Measurements from ENCODE around the gene GCSH. TPM values are rescaled to one million over a fixed set of nuclear protein-coding genes. Genes with fewer than 3 reads are reported as not detected.
"Not testable (repeated sequence)": the region's sequence is repeated elsewhere in the genome, so short reads cannot be mapped to it uniquely, and the experiment has no call there.

The GCSH gene
- total RNA-seq, 1 experiment from 2014 or later: 44.5 TPM

DNA sequence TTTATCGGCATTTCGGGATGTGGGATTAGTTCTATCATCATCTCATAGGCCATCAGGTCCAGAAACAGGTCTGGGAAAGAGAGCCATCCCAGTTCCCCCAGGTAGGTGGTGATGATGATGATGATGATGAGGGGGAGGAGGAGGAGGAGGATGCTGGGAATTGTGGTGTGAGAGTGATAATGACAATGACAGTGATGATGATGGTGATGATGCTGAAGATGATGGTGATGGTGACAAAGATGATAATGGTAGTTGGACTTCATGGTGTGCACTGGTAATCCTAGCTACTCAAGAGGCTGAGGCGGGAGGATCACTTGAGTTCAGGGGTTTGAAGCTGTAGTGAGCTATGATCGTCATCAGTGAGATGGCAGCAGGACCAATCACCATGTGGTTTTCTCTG lies 16.3 kb upstream of the GCSH start:
- Histone ChIP-seq H3K9me3 (no peaks in the 10 kb centered on the region), H3K36me3 (no peaks in the 10 kb centered on the region), H3K27me3 (no peaks in the 10 kb centered on the region), H3K4me3 (no peak overlapping the region)
- DNase-seq: no peak

DNA sequence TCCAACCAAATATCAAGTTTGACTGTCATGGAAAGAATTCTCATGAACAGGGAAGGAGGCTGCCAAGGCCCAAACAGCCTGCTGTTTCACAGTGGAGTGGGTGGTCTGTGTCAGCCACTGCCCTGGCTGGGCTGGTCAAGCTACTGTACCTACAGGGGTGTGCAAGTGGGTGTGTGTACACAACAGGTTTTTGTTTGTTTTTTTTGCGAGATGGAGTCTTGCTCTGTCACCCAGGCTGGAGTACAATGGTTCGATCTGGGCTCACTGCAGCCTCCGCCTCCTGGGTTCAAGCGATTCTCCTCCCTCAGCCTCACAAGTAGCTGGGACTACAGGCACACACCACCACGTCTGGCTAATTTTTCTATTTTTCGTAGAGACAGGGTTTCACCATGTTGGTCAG lies 13.1 kb upstream of the GCSH start:
- not testable (repeated sequence) for H3K4me3 ChIP-seq, H3K36me3 ChIP-seq, DNase-seq, H3K27me3 ChIP-seq, H3K9me3 ChIP-seq

DNA sequence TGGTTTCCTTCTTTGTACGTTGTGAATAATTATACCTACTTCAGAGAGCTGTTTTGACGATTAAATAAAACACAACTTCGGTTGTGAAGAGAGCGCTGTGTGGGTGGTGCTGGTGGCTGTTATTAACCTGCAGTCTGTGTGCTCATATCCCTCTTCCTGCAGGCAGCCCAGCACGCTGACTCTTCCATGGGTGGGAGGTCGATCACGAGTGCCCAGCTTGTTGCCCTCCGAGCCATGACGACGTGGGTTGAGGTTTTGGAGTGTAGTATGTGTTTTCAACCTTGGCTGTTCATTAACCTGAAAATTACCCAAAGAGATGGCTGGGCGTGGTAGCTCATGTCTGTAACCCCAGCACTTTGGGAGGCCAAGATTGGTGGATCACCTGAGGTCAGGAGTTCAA lies 11.3 kb upstream of the GCSH start:
- no peaks in the 10 kb centered on the region for H3K36me3 ChIP-seq
- H3K9me3 ChIP-seq: no peaks in the 10 kb centered on the region
- no peak overlapping the region for H3K4me3 ChIP-seq
- DNase-seq: no peak
- H3K27me3 ChIP-seq: no peaks in the 10 kb centered on the region

DNA sequence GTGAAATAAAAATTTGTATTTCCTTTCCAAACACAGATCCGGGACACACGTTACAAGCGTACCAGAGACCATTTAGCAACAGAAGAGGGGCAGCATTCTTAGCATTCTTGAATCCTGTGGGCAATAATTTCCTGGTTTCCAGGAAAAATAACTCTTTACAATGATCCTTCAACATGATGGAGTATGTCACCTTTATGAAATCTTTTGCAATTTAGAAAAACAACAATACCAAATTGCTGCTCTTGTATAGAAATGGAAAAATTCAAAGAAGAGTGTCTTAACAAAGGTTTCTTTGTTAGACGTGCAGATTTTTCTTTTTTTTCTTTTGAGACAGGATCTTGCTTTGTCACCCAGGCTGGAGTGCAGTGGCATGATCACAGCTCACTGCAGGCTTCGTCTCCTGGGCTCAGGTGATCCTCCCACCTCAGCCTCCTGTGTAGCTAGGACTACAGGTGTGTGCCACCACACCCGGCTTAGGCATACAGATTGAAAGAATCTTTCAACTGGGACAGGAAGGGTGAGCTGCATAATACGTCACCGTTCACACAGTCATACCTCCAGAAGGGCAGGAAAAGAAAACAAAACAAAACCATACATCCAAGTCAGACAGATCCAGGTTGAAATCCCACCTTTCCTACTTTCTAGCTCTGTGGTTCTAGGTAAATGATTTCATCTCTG lies 10.8 kb upstream of the GCSH start:
- Histone ChIP-seq H3K4me3 (no peak overlapping the region), H3K9me3 (no peaks in the 10 kb centered on the region), H3K36me3 (no peaks in the 10 kb centered on the region), H3K27me3 (no peaks in the 10 kb centered on the region)
- DNase-seq: no peak

DNA sequence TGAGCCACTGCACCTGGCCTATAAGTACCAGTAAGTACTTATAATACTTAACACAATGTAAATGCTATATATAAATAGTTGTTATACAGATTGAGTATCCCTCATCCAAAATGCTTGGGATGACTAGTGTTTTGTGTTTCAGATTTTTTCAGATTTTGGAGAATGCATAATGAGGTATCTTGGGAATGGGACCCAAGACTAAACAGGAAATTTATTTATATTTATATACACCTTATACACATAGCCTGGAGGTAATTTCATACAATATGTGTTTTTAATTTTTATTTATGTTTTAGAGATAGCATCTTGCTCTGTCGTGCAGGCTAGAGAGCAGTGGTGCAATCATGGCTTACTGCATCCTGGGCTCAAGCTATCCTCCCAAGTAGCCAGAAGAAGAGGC lies 9.8 kb upstream of the GCSH start:
- Histone ChIP-seq H3K36me3 (no peaks in the 10 kb centered on the region), H3K4me3 (no peak overlapping the region), H3K9me3 (no peaks in the 10 kb centered on the region), H3K27me3 (no peaks in the 10 kb centered on the region)
- DNase-seq: no peak

DNA sequence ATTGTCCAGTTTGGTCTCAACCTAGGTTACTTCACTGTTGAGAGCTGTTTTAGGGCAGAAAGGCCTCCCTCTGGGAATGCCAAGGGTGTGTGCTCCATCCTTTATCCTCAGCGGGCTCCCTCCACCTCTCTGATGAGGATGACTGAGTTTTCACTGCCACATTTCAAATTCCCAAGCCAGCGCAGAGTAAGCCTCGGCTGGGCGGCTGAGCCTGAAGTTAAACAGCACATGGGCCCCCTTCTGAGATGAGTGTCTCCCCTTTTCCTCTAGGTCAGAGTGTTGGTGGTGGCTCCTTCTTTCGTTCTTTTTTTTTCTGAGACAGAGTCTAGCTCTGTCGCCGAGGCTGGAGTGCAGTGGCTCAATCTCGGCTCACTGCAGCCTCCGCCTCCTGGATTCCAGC lies 5.5 kb upstream of the GCSH start:
- H3K4me3 ChIP-seq: no peak overlapping the region
- no peak for DNase-seq
- no peaks in the 10 kb centered on the region for H3K9me3 ChIP-seq
- H3K27me3 ChIP-seq: no peaks in the 10 kb centered on the region
- H3K36me3 ChIP-seq: no peaks in the 10 kb centered on the region

DNA sequence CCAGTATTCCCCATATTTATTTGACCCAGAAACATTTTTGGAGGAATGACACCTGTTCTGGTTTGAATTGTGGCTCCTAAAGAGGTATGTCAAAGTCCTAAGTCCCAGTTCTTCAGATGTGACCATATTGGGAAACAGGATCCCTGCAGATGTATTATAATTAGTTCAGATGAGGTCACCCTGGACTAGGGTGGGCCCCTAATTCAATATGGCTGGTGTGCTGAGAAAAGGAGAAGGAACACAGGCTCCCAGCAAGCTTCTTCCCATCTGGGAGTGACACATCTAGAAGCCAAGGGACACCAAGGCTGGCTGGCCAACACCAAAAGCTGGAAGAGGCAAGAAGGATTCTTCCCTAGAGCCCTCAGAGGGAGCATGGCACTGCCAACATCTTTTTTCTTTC lies 3.8 kb upstream of the GCSH start:
- no peaks in the 10 kb centered on the region for H3K27me3 ChIP-seq
- no peak overlapping the region for H3K4me3 ChIP-seq
- no peaks in the 10 kb centered on the region for H3K9me3 ChIP-seq
- no peak for DNase-seq
- no peaks in the 10 kb centered on the region for H3K36me3 ChIP-seq

DNA sequence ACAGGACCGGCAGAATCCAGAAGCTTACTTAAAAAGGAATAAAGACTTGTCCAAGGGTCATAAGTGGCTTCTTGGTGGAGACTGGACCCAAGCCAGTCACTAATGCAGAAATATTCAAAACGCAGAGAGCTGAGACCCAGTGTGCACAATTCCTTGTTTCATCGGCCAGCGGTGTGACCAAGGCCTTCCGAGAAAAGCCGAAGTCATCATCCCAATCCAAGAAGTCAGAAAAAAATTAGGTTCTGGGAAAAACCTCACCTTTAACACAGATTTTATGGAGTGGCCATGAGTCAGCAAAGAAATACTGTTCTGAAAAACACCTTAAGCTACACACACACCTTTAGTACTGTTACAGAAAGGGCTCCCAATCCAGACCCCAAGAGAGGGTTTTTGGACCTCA lies 1.0 kb upstream of the GCSH start:
- Histone ChIP-seq H3K4me3 (no peak overlapping the region), H3K36me3 (no peaks in the 10 kb centered on the region), H3K9me3 (no peaks in the 10 kb centered on the region), H3K27me3 (no peaks in the 10 kb centered on the region)
- no peak for DNase-seq

DNA sequence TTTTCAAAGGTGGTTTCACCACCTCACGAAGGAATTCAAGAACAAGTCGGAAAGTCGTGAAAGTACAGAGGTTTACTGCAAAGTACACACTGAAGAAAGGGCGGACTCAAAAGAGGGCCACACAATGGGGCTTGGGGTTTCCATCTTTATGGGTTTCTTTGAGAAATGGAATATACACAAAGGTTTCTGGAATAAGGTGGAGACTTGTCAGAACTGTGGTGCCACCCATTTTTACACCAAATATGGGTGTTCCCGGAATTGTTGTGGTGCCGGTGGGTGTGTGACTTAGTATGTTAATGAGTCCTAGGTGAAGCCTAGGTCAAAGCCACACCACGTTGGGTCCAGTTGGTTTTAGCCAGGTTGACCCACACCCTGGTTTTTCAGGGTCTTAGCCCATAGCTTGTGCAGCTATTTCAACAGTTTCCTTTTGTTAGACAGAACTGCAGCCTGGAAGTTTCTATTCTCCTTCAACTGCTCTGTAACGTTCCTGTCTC lies 567 bp upstream of the GCSH start:
- H3K9me3 ChIP-seq: no peaks in the 10 kb centered on the region
- H3K36me3 ChIP-seq: no peaks in the 10 kb centered on the region
- no peak for DNase-seq
- H3K27me3 ChIP-seq: no peaks in the 10 kb centered on the region
- peak overlapping the region; percentile 76 for H3K4me3 ChIP-seq

DNA sequence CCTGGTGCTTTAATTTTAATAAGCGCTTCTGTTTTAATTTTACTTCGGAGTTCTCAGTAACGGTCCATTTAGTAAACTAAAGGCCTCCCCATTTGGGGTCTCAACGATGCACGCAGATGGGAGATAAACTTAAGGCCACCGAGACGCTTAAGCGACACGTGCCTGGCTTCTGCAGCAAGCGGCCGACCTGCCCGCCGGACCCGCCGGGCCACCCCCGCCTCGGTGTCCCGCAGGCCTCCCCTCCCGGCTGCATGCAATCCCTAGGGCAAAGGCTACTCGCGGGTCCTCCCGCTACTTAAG lies 592 bp downstream of the GCSH start:
- peak overlapping the region; percentile 76 for H3K4me3 ChIP-seq
- DNase-seq: no peak
- no peaks in the 10 kb centered on the region for H3K27me3 ChIP-seq
- no peaks in the 10 kb centered on the region; the same call in 1 of the 2 replicates for H3K36me3 ChIP-seq
- no peaks in the 10 kb centered on the region for H3K9me3 ChIP-seq

DNA sequence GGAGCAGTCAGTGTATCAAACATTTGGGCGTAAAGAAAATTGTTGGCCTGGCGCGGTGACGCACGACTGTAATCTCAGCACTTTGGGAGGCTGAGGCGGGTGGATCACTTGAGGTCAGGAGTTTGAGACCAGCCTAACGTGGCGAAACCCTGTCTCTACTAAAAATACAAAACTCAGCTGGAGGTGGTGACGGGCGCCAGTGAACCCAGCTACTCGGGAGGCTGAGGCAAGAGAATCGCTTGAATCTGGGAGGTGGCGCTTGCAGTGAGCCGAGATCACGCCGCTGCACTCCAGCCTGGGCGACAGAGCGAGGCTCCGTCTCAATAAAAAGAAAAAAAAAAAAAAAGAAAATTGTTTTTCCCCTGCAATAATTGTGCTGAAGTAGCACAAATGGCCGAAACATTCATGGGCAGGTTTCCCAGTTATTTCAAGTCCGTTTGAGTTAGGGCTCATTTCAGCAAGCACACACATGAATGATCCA lies 1.4 kb downstream of the GCSH start:
- H3K27me3 ChIP-seq: no peaks in the 10 kb centered on the region
- H3K36me3 ChIP-seq: no peaks in the 10 kb centered on the region; the same call in 1 of the 2 replicates
- H3K9me3 ChIP-seq: no peaks in the 10 kb centered on the region
- no peak for DNase-seq
- H3K4me3 ChIP-seq: peak overlapping the region; percentile 76

DNA sequence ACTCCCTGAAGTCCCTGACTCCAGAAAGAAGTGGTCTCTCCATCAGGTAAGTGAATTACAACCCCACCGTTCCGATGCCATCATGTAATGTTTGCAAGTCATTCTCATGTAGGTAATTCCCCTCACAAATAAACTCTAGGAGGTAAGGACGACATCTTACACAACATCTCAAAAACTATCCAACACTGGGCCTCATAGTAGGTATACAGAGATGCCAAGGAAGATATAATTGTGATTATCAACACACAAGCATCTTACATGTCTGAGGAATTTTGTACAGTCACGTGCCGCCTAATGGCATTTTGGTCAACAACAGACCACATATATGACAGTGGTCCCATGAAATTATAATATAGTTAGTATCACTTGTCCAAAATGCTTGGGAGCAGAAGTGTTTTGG lies 7.4 kb downstream of the GCSH start:
- DNase-seq: no peak
- no peaks in the 10 kb centered on the region for H3K27me3 ChIP-seq
- peaks cover 2% of the 10 kb centered on the region for H3K36me3 ChIP-seq
- H3K4me3 ChIP-seq: no peak overlapping the region
- H3K9me3 ChIP-seq: no peaks in the 10 kb centered on the region

DNA sequence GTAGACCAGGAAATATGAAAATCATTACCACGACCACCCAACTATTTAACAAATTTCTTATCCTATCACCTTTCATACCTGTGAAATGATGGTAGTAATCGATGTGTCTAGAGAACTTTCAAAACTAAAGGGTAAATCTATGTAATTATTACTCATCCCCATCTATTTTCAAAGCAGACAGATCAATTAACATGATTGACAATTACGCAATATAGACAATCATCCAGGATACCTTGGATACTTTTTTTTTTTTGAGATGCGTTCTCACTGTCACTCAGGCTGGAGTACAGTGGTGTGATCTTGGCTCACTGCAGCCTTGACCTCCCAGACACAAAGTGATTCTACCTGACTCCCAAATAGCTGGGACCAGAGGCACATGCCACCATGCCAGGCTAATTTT lies 15.2 kb downstream of the GCSH start:
- Histone ChIP-seq H3K9me3 (no peaks in the 10 kb centered on the region), H3K4me3 (no peak overlapping the region), H3K36me3 (no peaks in the 10 kb centered on the region), H3K27me3 (no peaks in the 10 kb centered on the region)
- DNase-seq: no peak

DNA sequence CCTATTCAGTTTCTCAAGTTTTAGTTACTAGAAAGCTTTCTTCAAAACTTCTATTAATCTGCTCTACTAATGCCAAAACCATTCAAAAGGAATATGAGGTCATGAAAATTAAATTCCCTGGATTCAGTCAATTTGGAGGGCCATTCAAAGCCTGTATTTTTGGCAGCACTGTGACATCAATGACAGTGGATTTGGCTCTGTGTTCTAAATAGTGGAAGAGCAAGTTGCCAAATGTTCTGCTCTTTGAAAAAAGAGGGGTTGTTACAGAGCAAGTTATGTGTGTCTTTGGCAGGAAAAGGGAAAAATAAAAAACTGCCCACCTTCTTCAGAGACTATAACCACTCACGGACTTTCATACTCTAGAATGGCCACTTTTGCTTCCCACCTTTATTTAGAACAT lies 16.0 kb downstream of the GCSH start:
- no peaks in the 10 kb centered on the region for H3K36me3 ChIP-seq
- H3K9me3 ChIP-seq: no peaks in the 10 kb centered on the region
- H3K4me3 ChIP-seq: no peak overlapping the region
- no peak for DNase-seq
- no peaks in the 10 kb centered on the region for H3K27me3 ChIP-seq

DNA sequence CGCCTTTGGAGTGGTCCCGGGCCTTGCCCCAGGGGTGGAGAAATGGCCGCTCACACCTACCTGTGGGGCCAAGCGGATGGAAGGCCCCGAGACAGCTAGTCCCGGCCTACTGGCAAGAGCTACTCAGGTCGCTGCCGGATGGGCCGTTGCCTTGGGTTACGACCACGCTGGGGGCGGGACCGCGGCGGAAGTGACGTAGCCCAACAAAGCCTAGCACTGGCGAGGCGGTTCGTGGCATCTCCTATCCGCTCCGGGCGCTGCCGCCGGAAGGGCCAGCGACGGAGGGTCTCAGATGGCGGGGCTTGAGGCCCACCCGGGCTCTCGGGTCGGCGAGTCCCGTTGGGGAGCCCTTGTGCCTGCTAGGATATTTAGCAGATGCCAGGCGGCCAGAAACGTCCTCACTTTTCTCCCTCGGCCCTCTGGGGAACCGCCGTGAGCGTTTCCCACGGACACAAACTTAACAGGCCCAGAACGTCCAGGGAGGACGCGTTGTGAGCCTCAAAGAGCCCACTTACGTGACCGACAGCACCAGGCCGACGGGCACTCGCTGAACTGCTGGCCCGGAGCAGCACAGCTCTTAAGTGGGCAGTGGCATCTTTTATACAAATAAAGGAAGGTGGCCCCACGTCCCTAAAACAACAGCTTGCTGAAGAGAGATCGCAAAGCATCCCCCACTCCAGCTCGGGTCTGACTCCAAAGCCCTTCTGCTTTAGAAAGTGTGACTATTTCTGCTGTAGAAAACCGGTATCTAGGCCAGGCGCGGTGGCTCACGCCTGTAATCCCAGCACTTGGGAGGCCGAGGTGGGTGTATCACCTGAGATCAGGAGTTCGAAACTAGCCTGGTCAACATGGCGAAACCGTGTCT lies 18.9 kb downstream of the GCSH start, which contains the start of gene C16orf46:
TSS of gene C16orf46 (minus strand) at position 163 of the 865 bp plus-strand sequence. CDS start 13,283 bp downstream, outside the sequence.
- H3K36me3 ChIP-seq: no peaks in the 10 kb centered on the region
- no peaks in the 10 kb centered on the region for H3K27me3 ChIP-seq
- peak; percentile 92 for DNase-seq
- H3K9me3 ChIP-seq: no peaks in the 10 kb centered on the region
- peak within 1 kb of the TSS; percentile 74 for H3K4me3 ChIP-seq

DNA sequence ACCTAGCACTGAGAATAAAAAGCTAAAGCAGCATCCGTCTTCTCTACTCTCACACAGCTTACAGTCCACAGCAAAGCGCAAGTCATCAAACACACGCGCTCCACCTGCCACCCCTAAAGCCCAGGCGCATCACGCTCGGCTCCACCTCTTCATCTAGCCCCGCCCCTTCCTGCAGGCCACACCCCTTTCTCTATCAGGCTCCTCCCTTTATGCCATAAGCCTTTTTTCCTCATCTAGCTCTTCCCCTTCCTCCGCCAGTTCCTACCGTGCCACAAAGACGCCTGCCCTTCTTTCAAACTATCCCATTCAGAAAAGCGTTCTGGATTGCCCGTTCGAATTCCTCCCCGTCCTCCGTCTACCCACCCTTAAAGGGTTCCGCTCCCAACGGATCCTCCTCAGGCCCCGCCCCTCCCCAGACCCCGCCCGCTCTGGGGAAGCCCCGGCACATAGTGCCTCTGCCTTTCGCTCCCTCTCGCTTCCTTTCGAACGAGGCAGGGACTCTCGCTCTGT lies 19.6 kb downstream of the GCSH start:
- Histone ChIP-seq H3K36me3 (no peaks in the 10 kb centered on the region), H3K4me3 (peak overlapping the region; percentile 74), H3K9me3 (no peaks in the 10 kb centered on the region), H3K27me3 (no peaks in the 10 kb centered on the region)
- DNase-seq: peak; percentile 82

DNA sequence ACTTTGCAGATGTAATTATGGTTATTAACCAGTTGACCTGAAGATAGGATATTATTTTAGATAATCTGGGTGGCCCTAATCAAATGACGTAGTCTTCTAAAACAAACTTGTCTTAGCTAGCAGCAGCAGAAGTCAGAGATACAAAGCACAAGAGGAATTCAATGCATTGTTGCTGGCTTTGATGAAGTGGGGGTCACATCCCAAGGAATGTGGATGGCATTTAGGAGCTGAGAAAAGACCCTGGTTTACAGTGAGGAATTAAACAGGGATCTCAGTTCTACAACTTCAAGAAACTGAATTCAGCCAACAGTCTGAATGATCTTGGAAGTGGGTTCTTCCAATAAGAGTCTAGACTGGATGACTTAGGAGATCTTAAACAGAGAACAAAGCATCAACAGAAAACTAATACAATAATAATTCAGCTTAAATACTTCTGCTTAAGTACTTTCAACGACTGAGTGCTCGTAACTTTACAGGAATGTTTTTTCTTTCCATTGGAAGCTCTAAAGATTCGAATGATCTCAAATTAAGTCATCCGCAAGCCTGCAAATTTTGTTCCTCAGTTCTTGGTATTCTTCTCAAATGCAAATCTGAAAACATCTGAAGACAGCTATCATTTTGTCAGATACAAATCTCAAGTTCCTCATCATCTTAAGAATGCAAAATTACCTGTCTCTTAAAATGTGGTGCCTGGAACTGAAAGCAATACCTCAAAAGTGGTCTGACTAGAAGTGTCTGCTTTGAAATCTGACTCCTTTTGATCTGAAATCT lies 22.4 kb downstream of the GCSH start:
- Histone ChIP-seq H3K27me3 (no peaks in the 10 kb centered on the region), H3K36me3 (no peaks in the 10 kb centered on the region), H3K4me3 (no peak overlapping the region), H3K9me3 (no peaks in the 10 kb centered on the region)
- no peak for DNase-seq
